ENCODE measurements around the gene CST9. TPM values are rescaled to one million over a fixed set of nuclear protein-coding genes. Genes with fewer than 3 reads are reported as not detected.

Gene CST9
- polyA plus RNA-seq, 1 experiment = not detected

- Histone ChIP-seq H3K27me3 (ENCODE audit: control insufficient read depth, insufficient read depth, low read length) (no peaks in the 10 kb centered on the region), H3K36me3 (ENCODE audit: control insufficient read depth, insufficient read depth, low read length) (no peaks in the 10 kb centered on the region), H3K4me3 (ENCODE audit: low read depth, low read length) (no peak overlapping the region)
- TF ChIP-seq, protein P1, sequence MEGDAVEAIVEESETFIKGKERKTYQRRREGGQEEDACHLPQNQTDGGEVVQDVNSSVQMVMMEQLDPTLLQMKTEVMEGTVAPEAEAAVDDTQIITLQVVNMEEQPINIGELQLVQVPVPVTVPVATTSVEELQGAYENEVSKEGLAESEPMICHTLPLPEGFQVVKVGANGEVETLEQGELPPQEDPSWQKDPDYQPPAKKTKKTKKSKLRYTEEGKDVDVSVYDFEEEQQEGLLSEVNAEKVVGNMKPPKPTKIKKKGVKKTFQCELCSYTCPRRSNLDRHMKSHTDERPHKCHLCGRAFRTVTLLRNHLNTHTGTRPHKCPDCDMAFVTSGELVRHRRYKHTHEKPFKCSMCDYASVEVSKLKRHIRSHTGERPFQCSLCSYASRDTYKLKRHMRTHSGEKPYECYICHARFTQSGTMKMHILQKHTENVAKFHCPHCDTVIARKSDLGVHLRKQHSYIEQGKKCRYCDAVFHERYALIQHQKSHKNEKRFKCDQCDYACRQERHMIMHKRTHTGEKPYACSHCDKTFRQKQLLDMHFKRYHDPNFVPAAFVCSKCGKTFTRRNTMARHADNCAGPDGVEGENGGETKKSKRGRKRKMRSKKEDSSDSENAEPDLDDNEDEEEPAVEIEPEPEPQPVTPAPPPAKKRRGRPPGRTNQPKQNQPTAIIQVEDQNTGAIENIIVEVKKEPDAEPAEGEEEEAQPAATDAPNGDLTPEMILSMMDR (IDR thresholded peaks at IDR 0.05; ENCODE audit: insufficient read depth, low read depth, low read length) = no peak
- ChIA-PET POLR2A (no interaction called here), CTCF (no interaction called here)
- no peak for DNase-seq (ENCODE audit: low read depth)
These were observed 42.9 kb downstream of the CST9 start for GRCh38 chr20:23562721-23563342.

- POLR2A ChIA-PET = no interaction called here
- H3K27me3 ChIP-seq (ENCODE audit: control insufficient read depth, insufficient read depth, low read length) = no peaks in the 10 kb centered on the region
- no peak for DNase-seq (ENCODE audit: low read depth)
- H3K36me3 ChIP-seq (ENCODE audit: control insufficient read depth, insufficient read depth, low read length) = no peaks in the 10 kb centered on the region
- CTCF ChIA-PET = no interaction called here
- TF ChIP-seq, protein P1 (IDR thresholded peaks at IDR 0.05; ENCODE audit: insufficient read depth, low read depth, low read length) = no peak
- H3K4me3 ChIP-seq (ENCODE audit: low read depth, low read length) = no peak overlapping the region
These were observed 51.3 kb downstream of the CST9 start for GRCh38 chr20:23554401-23554800.

Other genes with a start within 250 kb of the CST9 start
- gene GZF1, start 243.7 kb downstream of the CST9 start, polyA plus RNA-seq (2011; rRNA removed) = 17.9 and 22.7 TPM in 2 replicates
- gene NAPB, start 184.4 kb downstream of the CST9 start, polyA plus RNA-seq (2011; rRNA removed) = 3.8 and 6.6 TPM in 2 replicates
- not detected in 2 replicates for gene CSTL1, start 166.2 kb downstream of the CST9 start, polyA plus RNA-seq (2011; rRNA removed)
- not detected in 2 replicates for gene CST11, start 153.0 kb downstream of the CST9 start, polyA plus RNA-seq (2011; rRNA removed)
- not detected in 2 replicates for gene CST8, start 114.8 kb downstream of the CST9 start, polyA plus RNA-seq (2011; rRNA removed)
- gene CST9L, start 37.4 kb downstream of the CST9 start, polyA plus RNA-seq (2011; rRNA removed) = not detected in 2 replicates
- 296 and 458 TPM in 2 replicates for gene CST3, start 32.0 kb upstream of the CST9 start, polyA plus RNA-seq (2011; rRNA removed)
- gene CST4, start 83.1 kb upstream of the CST9 start, polyA plus RNA-seq (2011; rRNA removed) = not detected in 2 replicates
- gene CST1, start 145.0 kb upstream of the CST9 start, polyA plus RNA-seq (2011; rRNA removed) = not detected in 2 replicates
- gene CST2, start 220.8 kb upstream of the CST9 start, polyA plus RNA-seq (2011; rRNA removed) = not detected in 2 replicates

Data from BJ (cell line).